Adrenal gland (tissue), 12 donors: ENCODE results near the gene GCNT3. TPM values are rescaled to one million over a fixed set of nuclear protein-coding genes. Genes with fewer than 3 reads are reported as not detected.

ENCODE experiments used
- DNase-seq, 7 donors: peaks; one replicate each; pipeline ENCODE4 v3.0.0-alpha.2; 2019 to 2020
- H3K27ac ChIP-seq, 5 donors: fragments of 200-600 bp; sonication (generic) in 4 of 5; 1 replicate in 3 of 5; 2 replicates in 2 of 5; pipeline versions ENCODE4 v1.5.1 to v1.8.0; 2016 to 2020; ENCODE audit warnings: mild to moderate bottlenecking in 1 of 5
- H3K27me3 ChIP-seq: fragments of 200-600 bp; 2 replicates; pipeline ENCODE4 v1.8.0; 2021
- H3K36me3 ChIP-seq, 2 donors: fragments of 200-600 bp; replicated peaks in 1 of 2; 1 replicate in 1 of 2; 2 replicates in 1 of 2; pipeline versions ENCODE4 v1.5.1 to v1.8.0; 2018 to 2022
- H3K4me1 ChIP-seq, 2 donors: fragments of 200-600 bp; replicated peaks in 1 of 2; 1 replicate in 1 of 2; 2 replicates in 1 of 2; pipeline versions ENCODE4 v1.5.1 to v1.8.0; 2018 to 2021
- H3K4me3 ChIP-seq, 4 donors: fragments of 200-600 bp; sonication (generic) in 3 of 4; one replicate each; pipeline ENCODE4 v1.5.1; 2016 to 2018
- H3K9me3 ChIP-seq, 3 donors: fragments of 200-600 bp; sonication (generic) in 1 of 3; replicated peaks in 1 of 3; 1 replicate in 2 of 3; 2 replicates in 1 of 3; pipeline versions ENCODE4 v1.5.1 to v1.8.0; 2016 to 2021
- POLR2A ChIP-seq, 2 donors: fragments of 450-650 bp; IDR thresholded peaks; one replicate each; pipeline ENCODE4 v1.6.1; 2017; ENCODE audit warnings: antibody characterized with exemption in 2 of 2, mild to moderate bottlenecking in 2 of 2, moderate library complexity in 1 of 2
- WGBS, 4 donors: extraction: QIAGEN DNeasy Blood & Tissue Kit in 2 of 4; methylation state at CpG; one replicate each; pipeline versions ENCODE4 v1.1.5 to v1.1.7; 2013 to 2017; 5-methylcytosine and 5-hydroxymethylcytosine counted together
- intact Hi-C, 2 donors: fragments of 100-400 bp; cut with DNase I; formaldehyde crosslinking; loops; one replicate each; pipeline versions ENCODE4 v1.14.1 to v1.15.0; 2022 to 2023
- polyA plus RNA-seq, 3 donors: library from polyadenylated mRNA; stranded (reverse); fragments of 200-250 nt in 2 of 3; fragments of 350-450 nt in 1 of 3; fragmentation: Illumina TruSeq in 1 of 3; extraction: RNeasy Lipid Tissue Mini Kit (QIAGEN cat#74804) in 1 of 3; gene quantifications; one replicate each; pipeline ENCODE4 v1.2.3, GENCODE V29; 2013 to 2014
- total RNA-seq, 9 donors: library from RNA; depleted of rRNA in 4 of 9; stranded (reverse); fragments of >200 nt in 4 of 9; fragments of 120-200 nt in 1 of 9; fragmentation: NEBNext Ultra II Directional in 1 of 9; extraction: Animal tissue kit (Norgen Biotek cat#: 25700) in 1 of 9; gene quantifications; one replicate each; pipeline versions ENCODE4 v1.1.0 to v1.2.4, GENCODE V29; 2013 to 2023
- TF ChIP-seq, protein P1 (sequence below), 6 experiments: fragments of 450-650 bp in 4 of 6; fragments of 200-600 bp in 2 of 6; sonication (generic) in 1 of 6; IDR thresholded peaks; 1 replicate in 5 of 6; 2 replicates in 1 of 6; pipeline versions ENCODE4 v1.5.1 to v1.8.0; 2016 to 2021; ENCODE audit warnings: antibody characterized with exemption in 6 of 6, mild to moderate bottlenecking in 2 of 6, moderate library complexity in 1 of 6
- donor health status: healthy with polysubstance abuse.
- donor health status: Bipolar disorder and iron deficiency.
- donor health status: DM: yes; HTN: yes; CAD: no.
- donor health status: DM: no; HTN: no; CAD: no.
- donor health status: DM: no; HTN: no; CAD: no.
- donor health status: DM: yes; HTN: yes; CAD: no.

Gene GCNT3
- total and polyA plus RNA-seq, 12 donors: 0.03 to 14.1 (median 0.78) TPM; not detected in 1

DNA sequence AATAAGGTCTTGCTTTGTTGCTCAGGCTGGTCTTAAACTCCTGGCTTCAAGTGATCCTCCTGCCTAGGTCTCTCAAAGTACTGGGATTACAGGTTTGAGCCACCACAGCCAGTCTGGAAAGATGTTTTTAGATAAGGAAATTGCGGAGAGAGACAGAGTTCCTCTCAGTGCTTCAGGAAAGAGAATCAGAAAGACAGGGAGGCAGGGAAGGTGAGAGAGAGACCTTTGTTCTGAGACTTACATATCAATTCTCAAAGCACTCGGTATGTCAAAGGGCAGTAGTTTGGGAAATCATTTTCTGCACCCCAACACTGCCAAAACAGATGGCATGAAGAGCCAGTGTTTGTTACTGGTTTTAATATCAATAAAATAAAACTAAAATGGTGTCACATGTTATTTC lies 13.1 kb upstream of the GCNT3 start:
- Histone ChIP-seq H3K36me3 (no peaks in the 10 kb centered on the region), H3K4me1 (peaks cover 0 to 5% of the 10 kb centered on the region in 2 donors), H3K27ac (no peak overlapping the region), H3K27me3 (no peaks in the 10 kb centered on the region), H3K4me3 (no peak overlapping the region), H3K9me3 (no peaks in the 10 kb centered on the region)
- intact Hi-C loops: no loop called here
- 76 to 94% (median 90%) methylated on average over 2 of the region's 2 CpGs for WGBS, 4 donors
- DNase-seq: no peak
- TF ChIP-seq POLR2A (IDR thresholded peaks at IDR 0.05): no peak
- TF ChIP-seq, protein P1, sequence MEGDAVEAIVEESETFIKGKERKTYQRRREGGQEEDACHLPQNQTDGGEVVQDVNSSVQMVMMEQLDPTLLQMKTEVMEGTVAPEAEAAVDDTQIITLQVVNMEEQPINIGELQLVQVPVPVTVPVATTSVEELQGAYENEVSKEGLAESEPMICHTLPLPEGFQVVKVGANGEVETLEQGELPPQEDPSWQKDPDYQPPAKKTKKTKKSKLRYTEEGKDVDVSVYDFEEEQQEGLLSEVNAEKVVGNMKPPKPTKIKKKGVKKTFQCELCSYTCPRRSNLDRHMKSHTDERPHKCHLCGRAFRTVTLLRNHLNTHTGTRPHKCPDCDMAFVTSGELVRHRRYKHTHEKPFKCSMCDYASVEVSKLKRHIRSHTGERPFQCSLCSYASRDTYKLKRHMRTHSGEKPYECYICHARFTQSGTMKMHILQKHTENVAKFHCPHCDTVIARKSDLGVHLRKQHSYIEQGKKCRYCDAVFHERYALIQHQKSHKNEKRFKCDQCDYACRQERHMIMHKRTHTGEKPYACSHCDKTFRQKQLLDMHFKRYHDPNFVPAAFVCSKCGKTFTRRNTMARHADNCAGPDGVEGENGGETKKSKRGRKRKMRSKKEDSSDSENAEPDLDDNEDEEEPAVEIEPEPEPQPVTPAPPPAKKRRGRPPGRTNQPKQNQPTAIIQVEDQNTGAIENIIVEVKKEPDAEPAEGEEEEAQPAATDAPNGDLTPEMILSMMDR (IDR thresholded peaks at IDR 0.05): no peak

DNA sequence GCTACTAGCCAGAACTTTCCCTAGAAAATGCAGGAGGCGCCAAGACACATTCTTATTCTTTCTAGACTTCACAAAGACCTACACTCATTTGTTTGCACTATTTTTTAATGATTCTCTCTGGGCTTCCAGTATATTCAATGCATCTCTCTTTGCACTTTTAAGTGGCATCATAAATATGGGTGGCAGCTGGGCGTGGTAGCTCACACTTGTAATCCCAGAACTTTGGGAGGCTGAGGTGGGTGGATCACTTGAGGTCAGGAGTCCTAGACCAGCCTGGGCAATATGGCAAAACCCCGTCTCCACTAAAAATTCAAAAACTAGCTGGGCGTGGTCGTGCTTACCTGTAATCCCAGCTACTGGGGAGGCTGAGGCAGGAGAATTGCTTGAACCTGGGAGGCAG lies 5.6 kb upstream of the GCNT3 start:
- intact Hi-C loops: no loop called here

GRCh38 chr15:59609730-59610712 lies 1.6 kb upstream of the GCNT3 start:
- intact Hi-C loops: no loop called here
- 81 to 89% (median 85%) methylated on average over 6 to 7 of the region's 7 CpGs for WGBS, 4 donors

More for the DNA sequence above, 5.6 kb upstream of the GCNT3 start:
- Histone ChIP-seq H3K9me3 (no peaks in the 10 kb centered on the region), H3K36me3 (no peaks in the 10 kb centered on the region), H3K27ac (no peak overlapping the region), H3K4me1 (no peaks in the 10 kb centered on the region), H3K4me3 (no peak overlapping the region), H3K27me3 (no peaks in the 10 kb centered on the region)
- TF ChIP-seq POLR2A (IDR thresholded peaks at IDR 0.05): no peak
- TF ChIP-seq, protein P1 (IDR thresholded peaks at IDR 0.05): no peak
- no peak for DNase-seq
- WGBS, 4 donors: 56 to 80% (median 68%) methylated on average over 5 of the region's 5 CpGs

GRCh38 chr15:59614153-59614552 lies 2.6 kb downstream of the GCNT3 start:
- no peaks in the 10 kb centered on the region for H3K27me3 ChIP-seq

More at GRCh38 chr15:59609730-59610712, 1.6 kb upstream of the GCNT3 start:
- no peak for DNase-seq
- Histone ChIP-seq H3K4me1 (peaks cover 0 to 8% of the 10 kb centered on the region in 2 donors), H3K9me3 (no peaks in the 10 kb centered on the region), H3K4me3 (no peak overlapping the region), H3K27ac (no peak overlapping the region), H3K36me3 (no peaks in the 10 kb centered on the region), H3K27me3 (no peaks in the 10 kb centered on the region)
- TF ChIP-seq POLR2A (IDR thresholded peaks at IDR 0.05): no peak
- TF ChIP-seq, protein P1 (IDR thresholded peaks at IDR 0.05): no peak

More at GRCh38 chr15:59614153-59614552, 2.6 kb downstream of the GCNT3 start:
- H3K36me3 ChIP-seq: no peaks in the 10 kb centered on the region
- WGBS, 4 donors: 88 to 92% (median 90%) methylated on average over 7 of the region's 7 CpGs
- no peaks in the 10 kb centered on the region for H3K9me3 ChIP-seq
- DNase-seq: no peak
- no peak overlapping the region for H3K27ac ChIP-seq
- intact Hi-C loops: no loop called here
- TF ChIP-seq POLR2A (IDR thresholded peaks at IDR 0.05): no peak
- TF ChIP-seq, protein P1 (IDR thresholded peaks at IDR 0.05): no peak
- no peak overlapping the region for H3K4me3 ChIP-seq
- peaks cover 0 to 8% of the 10 kb centered on the region in 2 donors for H3K4me1 ChIP-seq
